KOPT-K1 (cell line): Measurements from ENCODE around the gene KCNAB1.

ENCODE experiments used
- H3K27ac ChIP-seq: fragments of 200-600 bp; sonication (generic); 2 replicates; pipeline ENCODE4 v1.5.1; 2016; ENCODE audit warnings: antibody characterized with exemption, mild to moderate bottlenecking, low read depth, low read length; ENCODE audit not compliant: poor library complexity, severe bottlenecking
- H3K36me3 ChIP-seq: fragments of 200-600 bp; sonication (generic); 2 replicates; pipeline ENCODE4 v1.5.1; 2017; ENCODE audit warnings: antibody characterized with exemption, mild to moderate bottlenecking, low read length, moderate library complexity; ENCODE audit not compliant: insufficient read depth
- H3K9me3 ChIP-seq: fragments of 200-600 bp; sonication (generic); 2 replicates; pipeline ENCODE4 v1.5.1; 2017; ENCODE audit warnings: antibody characterized with exemption, low read length, mild to moderate bottlenecking; ENCODE audit not compliant: insufficient read depth, poor library complexity, severe bottlenecking

KCNAB1 gene

GRCh38 chr3:156351783-156352182 is 231.4 kb downstream of the KCNAB1 start:
- Histone ChIP-seq H3K27ac (no peak overlapping the region), H3K9me3 (no peaks in the 10 kb centered on the region)

GRCh38 chr3:156352728-156353127 is 232.3 kb downstream of the KCNAB1 start:
- H3K9me3 ChIP-seq = no peaks in the 10 kb centered on the region
- H3K27ac ChIP-seq = no peak overlapping the region
- H3K36me3 ChIP-seq = no peaks in the 10 kb centered on the region

More at GRCh38 chr3:156351783-156352182, 231.4 kb downstream of the KCNAB1 start:
- H3K36me3 ChIP-seq = no peaks in the 10 kb centered on the region

- no peaks in the 10 kb centered on the region for H3K36me3 ChIP-seq
- H3K9me3 ChIP-seq = no peaks in the 10 kb centered on the region
Measured at GRCh38 chr3:156353563-156353962, 233.2 kb downstream of the KCNAB1 start.

GRCh38 chr3:156356537-156357363 is 236.4 kb downstream of the KCNAB1 start:
- Histone ChIP-seq H3K36me3 (no peaks in the 10 kb centered on the region), H3K9me3 (no peaks in the 10 kb centered on the region), H3K27ac (no peak overlapping the region)

More at GRCh38 chr3:156353563-156353962, 233.2 kb downstream of the KCNAB1 start:
- H3K27ac ChIP-seq = no peak overlapping the region

GRCh38 chr3:156358232-156358631 is 237.9 kb downstream of the KCNAB1 start:
- no peak overlapping the region for H3K27ac ChIP-seq
- H3K9me3 ChIP-seq = no peaks in the 10 kb centered on the region
- H3K36me3 ChIP-seq = no peaks in the 10 kb centered on the region

GRCh38 chr3:156359368-156359767 is 239.0 kb downstream of the KCNAB1 start:
- no peak overlapping the region for H3K27ac ChIP-seq
- H3K36me3 ChIP-seq = no peaks in the 10 kb centered on the region
- no peaks in the 10 kb centered on the region for H3K9me3 ChIP-seq

GRCh38 chr3:156360083-156360482 is 239.7 kb downstream of the KCNAB1 start:
- H3K36me3 ChIP-seq = no peaks in the 10 kb centered on the region
- no peak overlapping the region for H3K27ac ChIP-seq
- H3K9me3 ChIP-seq = no peaks in the 10 kb centered on the region

GRCh38 chr3:156360963-156361362 is 240.6 kb downstream of the KCNAB1 start:
- Histone ChIP-seq H3K9me3 (no peaks in the 10 kb centered on the region), H3K36me3 (no peaks in the 10 kb centered on the region), H3K27ac (no peak overlapping the region)

GRCh38 chr3:156366559-156366958 is 246.2 kb downstream of the KCNAB1 start:
- no peaks in the 10 kb centered on the region for H3K9me3 ChIP-seq
- H3K27ac ChIP-seq = no peak overlapping the region
- no peaks in the 10 kb centered on the region for H3K36me3 ChIP-seq

- H3K9me3 ChIP-seq = no peaks in the 10 kb centered on the region
- H3K36me3 ChIP-seq = no peaks in the 10 kb centered on the region
- no peak overlapping the region for H3K27ac ChIP-seq
Measured at GRCh38 chr3:156368189-156368588, 247.8 kb downstream of the KCNAB1 start.

- no peaks in the 10 kb centered on the region for H3K36me3 ChIP-seq
- no peaks in the 10 kb centered on the region for H3K9me3 ChIP-seq
- no peak overlapping the region for H3K27ac ChIP-seq
Measured at GRCh38 chr3:156371701-156372100, 251.3 kb downstream of the KCNAB1 start.

- Histone ChIP-seq H3K9me3 (no peaks in the 10 kb centered on the region), H3K36me3 (no peaks in the 10 kb centered on the region), H3K27ac (no peak overlapping the region)
Measured at GRCh38 chr3:156373095-156373494, 252.7 kb downstream of the KCNAB1 start.

GRCh38 chr3:156373654-156374053 is 253.3 kb downstream of the KCNAB1 start:
- Histone ChIP-seq H3K36me3 (no peaks in the 10 kb centered on the region), H3K9me3 (no peaks in the 10 kb centered on the region), H3K27ac (no peak overlapping the region)

- no peaks in the 10 kb centered on the region for H3K9me3 ChIP-seq
- no peaks in the 10 kb centered on the region for H3K36me3 ChIP-seq
- H3K27ac ChIP-seq = no peak overlapping the region
Measured at GRCh38 chr3:156376199-156376598, 255.8 kb downstream of the KCNAB1 start.

GRCh38 chr3:156377266-156377665 is 256.9 kb downstream of the KCNAB1 start:
- Histone ChIP-seq H3K36me3 (no peaks in the 10 kb centered on the region), H3K27ac (no peak overlapping the region), H3K9me3 (no peaks in the 10 kb centered on the region)

GRCh38 chr3:156377718-156378117 is 257.3 kb downstream of the KCNAB1 start:
- Histone ChIP-seq H3K9me3 (no peaks in the 10 kb centered on the region), H3K36me3 (no peaks in the 10 kb centered on the region), H3K27ac (no peak overlapping the region)
